ENCODE results near the gene NSUN4.

- TF ChIP-seq, protein P1, sequence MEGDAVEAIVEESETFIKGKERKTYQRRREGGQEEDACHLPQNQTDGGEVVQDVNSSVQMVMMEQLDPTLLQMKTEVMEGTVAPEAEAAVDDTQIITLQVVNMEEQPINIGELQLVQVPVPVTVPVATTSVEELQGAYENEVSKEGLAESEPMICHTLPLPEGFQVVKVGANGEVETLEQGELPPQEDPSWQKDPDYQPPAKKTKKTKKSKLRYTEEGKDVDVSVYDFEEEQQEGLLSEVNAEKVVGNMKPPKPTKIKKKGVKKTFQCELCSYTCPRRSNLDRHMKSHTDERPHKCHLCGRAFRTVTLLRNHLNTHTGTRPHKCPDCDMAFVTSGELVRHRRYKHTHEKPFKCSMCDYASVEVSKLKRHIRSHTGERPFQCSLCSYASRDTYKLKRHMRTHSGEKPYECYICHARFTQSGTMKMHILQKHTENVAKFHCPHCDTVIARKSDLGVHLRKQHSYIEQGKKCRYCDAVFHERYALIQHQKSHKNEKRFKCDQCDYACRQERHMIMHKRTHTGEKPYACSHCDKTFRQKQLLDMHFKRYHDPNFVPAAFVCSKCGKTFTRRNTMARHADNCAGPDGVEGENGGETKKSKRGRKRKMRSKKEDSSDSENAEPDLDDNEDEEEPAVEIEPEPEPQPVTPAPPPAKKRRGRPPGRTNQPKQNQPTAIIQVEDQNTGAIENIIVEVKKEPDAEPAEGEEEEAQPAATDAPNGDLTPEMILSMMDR (IDR thresholded peaks at IDR 0.05; ENCODE audit: low read length): no peak
- TF ChIP-seq EZH2 (IDR thresholded peaks at IDR 0.05; ENCODE audit: borderline replicate concordance, low read length): no peak
Measured at GRCh38 chr1:46303872-46304326, 36.7 kb upstream of the NSUN4 start.

Data from OCI-LY1 (cell line).